Vagina (tissue), 2 donors: ENCODE data around the gene RHBDD1.

Experiments used
- POLR2A ChIP-seq, 2 donors: fragments of 450-650 bp; IDR thresholded peaks; one replicate each; pipeline ENCODE4 v1.6.1; 2017; ENCODE audit warnings: antibody characterized with exemption in 2 of 2, mild to moderate bottlenecking in 2 of 2, moderate library complexity in 2 of 2
- POLR2AphosphoS5 ChIP-seq, 2 donors: sonication (generic); formaldehyde crosslinking; IDR thresholded peaks; one replicate each; pipeline ENCODE4 v1.9.0; 2017; ENCODE audit warnings: antibody characterized with exemption in 2 of 2, mild to moderate bottlenecking in 2 of 2, low read depth in 1 of 2; ENCODE audit not compliant: insufficient read depth in 1 of 2
- TF ChIP-seq, protein P1 (sequence below), 3 experiments: fragments of 450-650 bp in 2 of 3; fragments of 200-600 bp in 1 of 3; sonication (generic) in 1 of 3; IDR thresholded peaks; one replicate each; pipeline ENCODE4 v1.5.1; 2017 to 2019; ENCODE audit warnings: antibody characterized with exemption in 3 of 3, mild to moderate bottlenecking in 2 of 3, moderate library complexity in 2 of 3

GRCh38 chr2:227043981-227044380 is 208.1 kb downstream of the RHBDD1 start:
- TF ChIP-seq, protein P1, sequence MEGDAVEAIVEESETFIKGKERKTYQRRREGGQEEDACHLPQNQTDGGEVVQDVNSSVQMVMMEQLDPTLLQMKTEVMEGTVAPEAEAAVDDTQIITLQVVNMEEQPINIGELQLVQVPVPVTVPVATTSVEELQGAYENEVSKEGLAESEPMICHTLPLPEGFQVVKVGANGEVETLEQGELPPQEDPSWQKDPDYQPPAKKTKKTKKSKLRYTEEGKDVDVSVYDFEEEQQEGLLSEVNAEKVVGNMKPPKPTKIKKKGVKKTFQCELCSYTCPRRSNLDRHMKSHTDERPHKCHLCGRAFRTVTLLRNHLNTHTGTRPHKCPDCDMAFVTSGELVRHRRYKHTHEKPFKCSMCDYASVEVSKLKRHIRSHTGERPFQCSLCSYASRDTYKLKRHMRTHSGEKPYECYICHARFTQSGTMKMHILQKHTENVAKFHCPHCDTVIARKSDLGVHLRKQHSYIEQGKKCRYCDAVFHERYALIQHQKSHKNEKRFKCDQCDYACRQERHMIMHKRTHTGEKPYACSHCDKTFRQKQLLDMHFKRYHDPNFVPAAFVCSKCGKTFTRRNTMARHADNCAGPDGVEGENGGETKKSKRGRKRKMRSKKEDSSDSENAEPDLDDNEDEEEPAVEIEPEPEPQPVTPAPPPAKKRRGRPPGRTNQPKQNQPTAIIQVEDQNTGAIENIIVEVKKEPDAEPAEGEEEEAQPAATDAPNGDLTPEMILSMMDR (IDR thresholded peaks at IDR 0.05) = no peak
- TF ChIP-seq POLR2A (IDR thresholded peaks at IDR 0.05) (no peak), POLR2AphosphoS5 (IDR thresholded peaks at IDR 0.05; ENCODE audit: insufficient read depth in 1 of 2, low read depth in 1 of 2) (no peak)
